ENCODE measurements around the gene GRP. TPM values are rescaled to one million over a fixed set of nuclear protein-coding genes. Genes with fewer than 3 reads are reported as not detected.

GRP gene
- total RNA-seq, 1 experiment from 2014 or later, result not detected

DNA sequence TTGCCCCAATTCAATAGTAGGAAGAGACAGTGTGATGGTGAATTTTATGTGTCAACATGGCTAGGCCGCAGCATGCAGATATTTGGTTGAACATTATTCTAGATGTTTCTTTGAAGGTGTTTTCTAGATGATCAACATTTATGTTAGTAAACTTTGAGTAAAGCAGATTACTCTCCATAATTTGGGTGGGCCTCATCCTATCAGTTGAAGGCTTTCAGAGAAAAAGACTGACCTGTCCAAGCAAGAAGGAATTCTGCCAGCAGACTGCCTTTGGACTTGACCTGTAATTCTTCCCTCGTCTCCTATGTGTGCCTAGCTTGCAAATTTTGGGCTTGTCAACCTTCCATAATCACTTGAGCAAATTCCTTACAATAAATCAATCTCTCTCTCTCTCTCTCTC lies 8.3 kb upstream of the GRP start:
- POLR2A ChIA-PET, result no interaction called here
- H3K27me3 ChIP-seq (ENCODE audit: insufficient read depth, low read length), result peaks cover 25% of the 10 kb centered on the region

DNA sequence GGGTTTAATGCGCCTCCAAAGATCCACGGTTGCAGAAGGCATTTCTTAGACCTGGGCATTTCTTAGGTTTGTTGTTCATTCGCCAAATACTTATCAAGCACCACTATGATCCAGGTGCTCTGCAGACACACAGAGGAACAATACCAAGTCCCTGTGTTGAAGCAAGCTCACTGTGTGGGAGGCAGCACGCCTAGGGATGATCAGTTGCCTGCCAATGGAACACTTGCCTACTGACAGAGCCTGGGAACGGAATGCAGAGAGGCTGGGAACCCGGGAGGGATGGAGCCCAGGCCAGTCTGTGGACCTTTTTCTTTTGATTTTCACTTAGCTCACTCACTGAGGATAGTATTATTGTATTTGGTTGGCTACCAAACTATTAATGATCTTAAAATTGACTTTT lies 1.9 kb upstream of the GRP start:
- no peaks in the 10 kb centered on the region for H3K79me2 ChIP-seq (ENCODE audit: insufficient read depth, low read length)
- H3K9ac ChIP-seq (ENCODE audit: low read length), result no peak overlapping the region
- no peaks in the 10 kb centered on the region for H4K20me1 ChIP-seq (ENCODE audit: insufficient read depth)
- H2AFZ ChIP-seq (ENCODE audit: low read depth, low read length, poor library complexity, severe bottlenecking), result no peak overlapping the region
- H3K4me1 ChIP-seq (ENCODE audit: control insufficient read depth in 1 of 2, insufficient read depth in 2 of 2, low read length in 2 of 2), result no peaks in the 10 kb centered on the region
- H3K4me2 ChIP-seq (ENCODE audit: low read length), result no peak overlapping the region
- intact Hi-C loops (cut with micrococcal nuclease), result no loop called here
- no peaks in the 10 kb centered on the region for H3K9me2 ChIP-seq (ENCODE audit: insufficient read depth)
- ChIA-PET POLR2A (no interaction called here), RAD21 (ENCODE audit: low non-redundant PET in 1 of 2, low total read pairs in 2 of 2, uncharacterized antibody in 2 of 2, unreplicated experiment in 2 of 2) (no interaction called here), CTCF (no interaction called here)
- ATAC-seq (no peak), DNase-seq (ENCODE audit: low read depth, low spot score) (no peak)
- no peaks in the 10 kb centered on the region for H3K9me3 ChIP-seq (ENCODE audit: control insufficient read depth in 1 of 2, insufficient read depth in 1 of 2, low read depth in 1 of 2, low read length in 2 of 2)
- no peak overlapping the region for H3K4me3 ChIP-seq (replicated peaks in 1 of 2; ENCODE audit: low read depth in 1 of 2, low read length in 2 of 2)
- peaks cover 60% of the 10 kb centered on the region for H3K27me3 ChIP-seq (ENCODE audit: insufficient read depth, low read length)
- no TSS peak for BruUV-seq (replicated peaks)
- no peaks in the 10 kb centered on the region for H3K36me3 ChIP-seq (ENCODE audit: control insufficient read depth in 1 of 2, insufficient read depth in 2 of 2, low read length in 2 of 2)
- H3K27ac ChIP-seq (ENCODE audit: low read depth, low read length), result no peak overlapping the region
- TF ChIP-seq, protein P1, sequence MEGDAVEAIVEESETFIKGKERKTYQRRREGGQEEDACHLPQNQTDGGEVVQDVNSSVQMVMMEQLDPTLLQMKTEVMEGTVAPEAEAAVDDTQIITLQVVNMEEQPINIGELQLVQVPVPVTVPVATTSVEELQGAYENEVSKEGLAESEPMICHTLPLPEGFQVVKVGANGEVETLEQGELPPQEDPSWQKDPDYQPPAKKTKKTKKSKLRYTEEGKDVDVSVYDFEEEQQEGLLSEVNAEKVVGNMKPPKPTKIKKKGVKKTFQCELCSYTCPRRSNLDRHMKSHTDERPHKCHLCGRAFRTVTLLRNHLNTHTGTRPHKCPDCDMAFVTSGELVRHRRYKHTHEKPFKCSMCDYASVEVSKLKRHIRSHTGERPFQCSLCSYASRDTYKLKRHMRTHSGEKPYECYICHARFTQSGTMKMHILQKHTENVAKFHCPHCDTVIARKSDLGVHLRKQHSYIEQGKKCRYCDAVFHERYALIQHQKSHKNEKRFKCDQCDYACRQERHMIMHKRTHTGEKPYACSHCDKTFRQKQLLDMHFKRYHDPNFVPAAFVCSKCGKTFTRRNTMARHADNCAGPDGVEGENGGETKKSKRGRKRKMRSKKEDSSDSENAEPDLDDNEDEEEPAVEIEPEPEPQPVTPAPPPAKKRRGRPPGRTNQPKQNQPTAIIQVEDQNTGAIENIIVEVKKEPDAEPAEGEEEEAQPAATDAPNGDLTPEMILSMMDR (IDR thresholded peaks at IDR 0.05 in 2 of 3, conservative IDR thresholded peaks at IDR 0.05 in 1 of 3; ENCODE audit: borderline replicate concordance in 1 of 3, insufficient read depth in 1 of 3, low read depth in 2 of 3, low read length in 2 of 3), result no peak
- TF ChIP-seq CBX3 (IDR thresholded peaks at IDR 0.05; ENCODE audit: low read depth), result no peak
- TF ChIP-seq POLR2A (IDR thresholded peaks at IDR 0.05; ENCODE audit: borderline replicate concordance, extremely low read depth, insufficient read depth, insufficient read length), result no peak
- no peak for TF ChIP-seq YY1 (IDR thresholded peaks at IDR 0.05; ENCODE audit: extremely low read depth, insufficient replicate concordance, low read depth, low read length)
- no peak for TF ChIP-seq EZH2phosphoT487 (IDR thresholded peaks at IDR 0.05; ENCODE audit: borderline replicate concordance)
- no peak for TF ChIP-seq EZH2 (IDR thresholded peaks at IDR 0.05)
- no peak for TF ChIP-seq EGR1 (IDR thresholded peaks at IDR 0.05; ENCODE audit: low read depth)
- TF ChIP-seq POLR2AphosphoS5 (IDR thresholded peaks at IDR 0.05; ENCODE audit: low read depth, low read length), result no peak
- TF ChIP-seq SP1 (IDR thresholded peaks at IDR 0.05; ENCODE audit: low read depth), result no peak
- no peak for TF ChIP-seq ZNF274 (IDR thresholded peaks at IDR 0.05; ENCODE audit: low read depth, low read length)
- TF ChIP-seq TCF7L2 (IDR thresholded peaks at IDR 0.05; ENCODE audit: borderline replicate concordance, extremely low read depth, insufficient read depth, insufficient read length), result no peak
- TF ChIP-seq ELF1 (IDR thresholded peaks at IDR 0.05; ENCODE audit: borderline replicate concordance, low read depth), result no peak
- no peak for TF ChIP-seq JUND (IDR thresholded peaks at IDR 0.05)
- TF ChIP-seq FOSL1 (IDR thresholded peaks at IDR 0.05; ENCODE audit: low read depth), result no peak

More for the DNA sequence above, 8.3 kb upstream of the GRP start:
- ChIA-PET RAD21 (ENCODE audit: low non-redundant PET in 1 of 2, low total read pairs in 2 of 2, uncharacterized antibody in 2 of 2, unreplicated experiment in 2 of 2) (no interaction called here), CTCF (no interaction called here)
- no peak overlapping the region for H3K4me2 ChIP-seq (ENCODE audit: low read length)
- intact Hi-C loops (cut with micrococcal nuclease), result no loop called here
- no peaks in the 10 kb centered on the region for H4K20me1 ChIP-seq (ENCODE audit: insufficient read depth)
- no peak for TF ChIP-seq TCF7L2 (IDR thresholded peaks at IDR 0.05; ENCODE audit: borderline replicate concordance, extremely low read depth, insufficient read depth, insufficient read length)
- TF ChIP-seq, protein P2, sequence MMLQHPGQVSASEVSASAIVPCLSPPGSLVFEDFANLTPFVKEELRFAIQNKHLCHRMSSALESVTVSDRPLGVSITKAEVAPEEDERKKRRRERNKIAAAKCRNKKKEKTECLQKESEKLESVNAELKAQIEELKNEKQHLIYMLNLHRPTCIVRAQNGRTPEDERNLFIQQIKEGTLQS (IDR thresholded peaks at IDR 0.05), result no peak
- TF ChIP-seq, protein P3, sequence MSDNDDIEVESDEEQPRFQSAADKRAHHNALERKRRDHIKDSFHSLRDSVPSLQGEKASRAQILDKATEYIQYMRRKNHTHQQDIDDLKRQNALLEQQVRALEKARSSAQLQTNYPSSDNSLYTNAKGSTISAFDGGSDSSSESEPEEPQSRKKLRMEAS (IDR thresholded peaks at IDR 0.05), result no peak
- no peak overlapping the region for H2AFZ ChIP-seq (ENCODE audit: low read depth, low read length, poor library complexity, severe bottlenecking)
- DNase-seq (ENCODE audit: low read depth, low spot score) (no peak), ATAC-seq (no peak)
- no peak overlapping the region for H3K4me3 ChIP-seq (replicated peaks in 1 of 2; ENCODE audit: low read depth in 1 of 2, low read length in 2 of 2)
- no TSS peak for BruUV-seq (replicated peaks)
- H3K4me1 ChIP-seq (ENCODE audit: control insufficient read depth in 1 of 2, insufficient read depth in 2 of 2, low read length in 2 of 2), result no peaks in the 10 kb centered on the region
- H3K36me3 ChIP-seq (ENCODE audit: control insufficient read depth in 1 of 2, insufficient read depth in 2 of 2, low read length in 2 of 2), result no peaks in the 10 kb centered on the region
- H3K9me3 ChIP-seq (ENCODE audit: control insufficient read depth in 1 of 2, insufficient read depth in 1 of 2, low read depth in 1 of 2, low read length in 2 of 2), result no peaks in the 10 kb centered on the region
- no peak overlapping the region for H3K27ac ChIP-seq (ENCODE audit: low read depth, low read length)
- no peaks in the 10 kb centered on the region for H3K79me2 ChIP-seq (ENCODE audit: insufficient read depth, low read length)
- H3K9ac ChIP-seq (ENCODE audit: low read length), result no peak overlapping the region
- no peaks in the 10 kb centered on the region for H3K9me2 ChIP-seq (ENCODE audit: insufficient read depth)
